C4-2B (cell line): Measurements from ENCODE around the gene GCLC.

Experiments
- CTCF ChIP-seq: fragments of 450-650 bp; conservative IDR thresholded peaks from 2 replicates; pipeline ENCODE4 v1.5.1; 2017; ENCODE audit warnings: mild to moderate bottlenecking
- ZFX ChIP-seq: fragments of 450-650 bp; IDR thresholded peaks from 2 replicates; pipeline ENCODE4 v1.6.1; 2017

- no peak for TF ChIP-seq CTCF
- TF ChIP-seq ZFX = no peak
Measured at GRCh38 chr6:53547811-53548496, 3.1 kb upstream of the GCLC start.
